Mesothelial cell of epicardium (in vitro differentiated cells): ENCODE results near the gene VSX1. TPM values are rescaled to one million over a fixed set of nuclear protein-coding genes. Genes with fewer than 3 reads are reported as not detected.

Source experiments
- DNase-seq, 2 experiments: peaks; one replicate each; pipeline ENCODE4 v3.0.0; 2021; ENCODE audit warnings: low spot score in 2 of 2; ENCODE audit not compliant: unreplicated experiment in 2 of 2
- H3K27ac Mint-ChIP-seq: 2 replicates; pipeline ENCODE4 v1.8.0; 2021; ENCODE audit warnings: mixed read lengths
- H3K27me3 Mint-ChIP-seq: 2 replicates; pipeline ENCODE4 v1.8.0; 2021; ENCODE audit warnings: low read depth, mixed read lengths
- H3K36me3 Mint-ChIP-seq: 2 replicates; pipeline ENCODE4 v1.8.0; 2021; ENCODE audit warnings: mixed read lengths
- H3K4me1 Mint-ChIP-seq: 2 replicates; pipeline ENCODE4 v1.8.0; 2021; ENCODE audit warnings: mixed read lengths
- H3K4me3 Mint-ChIP-seq: 2 replicates; pipeline ENCODE4 v1.8.0; 2021; ENCODE audit warnings: mild to moderate bottlenecking, moderate library complexity, mixed read lengths
- H3K9me3 Mint-ChIP-seq: 2 replicates; pipeline ENCODE4 v1.8.0; 2021; ENCODE audit warnings: mixed read lengths
- total RNA-seq: library from RNA; stranded (reverse); gene quantifications from 3 replicates; pipeline ENCODE4 v1.2.1, GENCODE V29; 2021
- TF ChIP-seq, protein P1 (sequence below): fragments of 200-600 bp; sonication (generic); IDR thresholded peaks from one replicate; pipeline ENCODE4 v1.5.0; 2021; ENCODE audit warnings: antibody characterized with exemption; ENCODE audit not compliant: unreplicated experiment

VSX1 gene
- not detected in 3 replicates for total RNA-seq

DNA sequence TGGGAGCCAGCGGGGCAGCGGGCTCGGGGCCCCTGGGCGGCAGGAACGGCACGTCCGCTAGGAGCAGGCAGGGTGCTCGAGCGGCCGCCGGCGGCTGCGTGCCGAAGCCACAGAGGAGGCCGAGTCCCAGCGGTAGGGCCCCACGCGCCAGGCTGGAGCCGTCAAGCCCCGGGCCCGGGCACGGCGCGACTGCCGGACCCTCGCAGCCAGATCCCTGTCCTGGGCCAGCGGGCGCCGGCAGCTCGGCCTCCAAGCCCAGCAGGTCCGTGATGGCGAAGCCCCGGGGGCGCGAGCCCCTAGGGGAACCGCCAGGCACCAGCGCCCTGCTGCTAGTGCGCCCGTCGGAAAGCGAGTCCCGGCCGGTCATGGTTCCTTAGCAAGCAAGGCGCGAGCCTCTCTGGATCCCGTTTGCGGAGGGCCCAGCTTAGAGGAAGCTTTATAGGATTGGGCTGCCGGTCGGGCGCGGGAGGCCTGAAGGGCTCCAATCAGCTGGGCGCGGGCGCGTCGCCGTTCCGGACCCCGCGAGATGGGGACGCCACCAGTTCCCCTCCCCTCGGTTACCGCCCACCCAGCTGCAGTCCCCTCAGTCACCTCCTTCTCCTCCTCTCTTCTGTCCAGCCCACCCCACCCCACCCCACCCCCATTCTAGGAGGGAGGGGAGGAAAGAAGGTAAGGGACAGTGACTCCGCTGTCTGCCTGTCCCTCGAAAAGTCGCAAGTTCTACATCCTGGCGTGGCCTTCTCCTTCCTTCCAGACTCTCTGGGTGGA lies at the start of gene VSX1:
Gene VSX1 (minus strand): TSS at position 412 of the 768 bp plus-strand sequence. CDS start 45 bp downstream, at position 367.
- TF ChIP-seq, protein P1, sequence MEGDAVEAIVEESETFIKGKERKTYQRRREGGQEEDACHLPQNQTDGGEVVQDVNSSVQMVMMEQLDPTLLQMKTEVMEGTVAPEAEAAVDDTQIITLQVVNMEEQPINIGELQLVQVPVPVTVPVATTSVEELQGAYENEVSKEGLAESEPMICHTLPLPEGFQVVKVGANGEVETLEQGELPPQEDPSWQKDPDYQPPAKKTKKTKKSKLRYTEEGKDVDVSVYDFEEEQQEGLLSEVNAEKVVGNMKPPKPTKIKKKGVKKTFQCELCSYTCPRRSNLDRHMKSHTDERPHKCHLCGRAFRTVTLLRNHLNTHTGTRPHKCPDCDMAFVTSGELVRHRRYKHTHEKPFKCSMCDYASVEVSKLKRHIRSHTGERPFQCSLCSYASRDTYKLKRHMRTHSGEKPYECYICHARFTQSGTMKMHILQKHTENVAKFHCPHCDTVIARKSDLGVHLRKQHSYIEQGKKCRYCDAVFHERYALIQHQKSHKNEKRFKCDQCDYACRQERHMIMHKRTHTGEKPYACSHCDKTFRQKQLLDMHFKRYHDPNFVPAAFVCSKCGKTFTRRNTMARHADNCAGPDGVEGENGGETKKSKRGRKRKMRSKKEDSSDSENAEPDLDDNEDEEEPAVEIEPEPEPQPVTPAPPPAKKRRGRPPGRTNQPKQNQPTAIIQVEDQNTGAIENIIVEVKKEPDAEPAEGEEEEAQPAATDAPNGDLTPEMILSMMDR = no peak
- Mint-ChIP-seq H3K4me3 (no peak within 1 kb of the TSS), H3K36me3 (peaks cover 2% of the 10 kb centered on the region), H3K9me3 (no peaks in the 10 kb centered on the region), H3K27me3 (peaks cover 96% of the 10 kb centered on the region), H3K27ac (no peak within 1 kb of the TSS), H3K4me1 (no peaks in the 10 kb centered on the region)
- DNase-seq = peak in 1 of 2 experiments; percentile 37

DNA sequence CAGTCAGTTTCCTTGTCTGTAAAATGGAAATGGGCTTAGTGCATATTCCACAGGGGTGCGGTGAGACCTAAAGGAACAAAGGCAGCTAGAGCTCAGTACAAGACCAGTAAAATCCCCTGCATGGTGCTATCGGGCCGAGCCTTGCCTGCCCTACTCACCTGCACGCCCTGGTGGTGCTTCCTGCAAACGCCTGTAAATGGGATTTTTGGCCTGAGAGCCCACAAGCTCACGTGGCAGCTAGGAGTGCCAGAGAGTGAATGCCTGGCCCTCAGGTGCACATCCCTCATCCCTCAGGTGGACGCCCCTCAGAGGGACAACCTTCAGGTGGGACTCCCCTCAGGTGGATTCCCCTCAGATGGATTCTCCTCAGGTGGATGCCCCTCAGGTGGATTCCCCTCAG lies 48.0 kb upstream of the VSX1 start:
- H3K4me3 Mint-ChIP-seq = no peak overlapping the region
- no peaks in the 10 kb centered on the region for H3K9me3 Mint-ChIP-seq
- TF ChIP-seq, protein P1 = no peak
- peaks cover 21% of the 10 kb centered on the region for H3K27me3 Mint-ChIP-seq
- no peak overlapping the region for H3K27ac Mint-ChIP-seq
- H3K36me3 Mint-ChIP-seq = no peaks in the 10 kb centered on the region
- H3K4me1 Mint-ChIP-seq = no peaks in the 10 kb centered on the region
- DNase-seq = no peak

- H3K27ac Mint-ChIP-seq = no peak overlapping the region
- no peaks in the 10 kb centered on the region for H3K4me1 Mint-ChIP-seq
- no peak for DNase-seq
- H3K9me3 Mint-ChIP-seq = no peaks in the 10 kb centered on the region
- TF ChIP-seq, protein P1 = no peak
- no peaks in the 10 kb centered on the region for H3K36me3 Mint-ChIP-seq
- no peak overlapping the region for H3K4me3 Mint-ChIP-seq
- H3K27me3 Mint-ChIP-seq = peaks cover 21% of the 10 kb centered on the region
Observed at GRCh38 chr20:25129428-25129827, 47.5 kb upstream of the VSX1 start.

GRCh38 chr20:25128649-25129048 lies 46.7 kb upstream of the VSX1 start:
- H3K27me3 Mint-ChIP-seq = peaks cover 21% of the 10 kb centered on the region
- no peak overlapping the region for H3K4me3 Mint-ChIP-seq
- DNase-seq = no peak
- no peaks in the 10 kb centered on the region for H3K9me3 Mint-ChIP-seq
- TF ChIP-seq, protein P1 = no peak
- H3K27ac Mint-ChIP-seq = no peak overlapping the region
- H3K36me3 Mint-ChIP-seq = no peaks in the 10 kb centered on the region
- no peaks in the 10 kb centered on the region for H3K4me1 Mint-ChIP-seq

DNA sequence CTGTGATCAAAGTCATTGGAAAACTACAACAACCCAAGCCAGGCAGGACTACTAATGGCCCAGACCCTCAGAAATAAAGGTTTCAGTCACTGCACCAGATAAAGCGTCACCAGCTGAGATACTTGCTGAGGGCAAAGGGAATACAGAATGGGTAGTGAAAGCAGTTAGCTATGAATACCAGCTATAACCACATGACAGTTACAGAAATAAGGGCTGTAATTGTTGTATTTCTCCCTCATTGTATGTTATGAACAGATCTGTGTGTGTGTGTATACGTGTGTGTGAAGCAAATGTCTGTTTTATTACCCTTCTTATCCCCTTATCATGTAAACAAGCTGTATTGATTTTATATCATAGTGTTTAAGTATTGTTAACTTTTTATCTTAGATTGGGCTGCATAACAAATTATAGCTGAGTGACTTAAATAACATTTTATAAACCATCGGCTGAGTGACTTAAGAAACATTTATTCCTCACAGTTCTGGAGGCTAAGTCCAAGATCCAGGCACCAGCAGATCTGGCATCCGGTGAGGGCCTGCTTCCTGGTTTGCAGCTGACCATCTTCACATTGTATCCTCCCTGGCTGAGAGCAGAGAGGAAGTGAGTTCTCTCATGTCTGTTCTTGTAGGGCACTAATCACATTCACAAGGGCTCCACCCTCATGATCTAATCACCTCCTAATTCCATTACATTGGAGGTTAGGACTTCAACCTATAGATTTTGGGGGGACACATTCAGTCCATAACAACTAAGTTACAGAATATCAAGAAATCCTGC lies 46.0 kb upstream of the VSX1 start:
- Mint-ChIP-seq H3K36me3 (no peaks in the 10 kb centered on the region), H3K4me1 (no peaks in the 10 kb centered on the region), H3K9me3 (no peaks in the 10 kb centered on the region), H3K27me3 (peaks cover 21% of the 10 kb centered on the region), H3K27ac (no peak overlapping the region), H3K4me3 (no peak overlapping the region)
- DNase-seq = no peak
- TF ChIP-seq, protein P1 = no peak
